ENCODE results near the gene POP5.

- TF ChIP-seq ZNF274 (IDR thresholded peaks at IDR 0.05; ENCODE audit: low read depth, low read length) (no peak), YY1 (IDR thresholded peaks at IDR 0.05; ENCODE audit: insufficient read depth, insufficient read length) (peak; percentile 68)
Observed at GRCh38 chr12:120580787-120581723, at the start of gene POP5.

Measured in NT2/D1 (cell line).